SK-N-SH (cell line): ENCODE data around the gene CCDC74B. TPM values are rescaled to one million over a fixed set of nuclear protein-coding genes. Genes with fewer than 3 reads are reported as not detected.
"Not testable (repeated sequence)": the region's sequence is repeated elsewhere in the genome, so short reads cannot be mapped to it uniquely, and the experiment has no call there.

Experiments used
- CTCF ChIA-PET: fragments of 300-600, 350-600 bp; formaldehyde crosslinking; extraction: SDS; loops from one replicate; lab custom pipeline; 2021; lab: Yijun Ruan, JAX
- POLR2A ChIA-PET: fragments of 350-600 bp; sonication (Branson Sonifier 250); formaldehyde crosslinking; extraction: SDS; loops from one replicate; lab custom pipeline; 2020; ENCODE audit warnings: antibody characterized with exemption, inconsistent platforms; lab: Yijun Ruan, JAX
- DNase-seq: peaks from one replicate; pipeline ENCODE4 v3.0.0; 2012
- H2AFZ ChIP-seq: fragments of 200-600 bp; sonication (generic); 2 replicates; pipeline ENCODE4 v1.8.1; 2016; ENCODE audit warnings: antibody characterized with exemption, mild to moderate bottlenecking, low read depth
- H3F3A ChIP-seq: fragments of 200-600 bp; sonication (generic); replicated peaks from 2 replicates; pipeline ENCODE3; 2016; ENCODE audit warnings: antibody characterized with exemption, mild to moderate bottlenecking; ENCODE audit not compliant: insufficient read depth
- H3K27ac ChIP-seq, 2 experiments: fragments of 200-500 bp in 1 of 2; fragments of 200-600 bp in 1 of 2; sonication (Bioruptor generic) in 1 of 2; sonication (generic), shearing (Covaris generic) in 1 of 2; 2 replicates each; pipeline versions ENCODE4 v1.5.1 to v1.6.1; 2014 to 2016; ENCODE audit warnings: low read depth in 2 of 2, inconsistent platforms in 1 of 2, low read length in 1 of 2, mild to moderate bottlenecking in 1 of 2, mixed read lengths in 1 of 2
- H3K27me3 ChIP-seq: fragments of 200-600 bp; sonication (generic), shearing (Covaris generic); 2 replicates; pipeline ENCODE4 v1.6.1; 2016; ENCODE audit warnings: mixed run types; ENCODE audit not compliant: insufficient read depth
- H3K36me3 ChIP-seq, 2 experiments: fragments of 200-500 bp in 1 of 2; fragments of 200-600 bp in 1 of 2; sonication (Bioruptor generic) in 1 of 2; sonication (generic) in 1 of 2; replicated peaks in 1 of 2; 2 replicates each; pipeline versions ENCODE3 to v1.5.1; 2014 to 2016; ENCODE audit warnings: low read length in 1 of 2, mild to moderate bottlenecking in 1 of 2; ENCODE audit not compliant: insufficient read depth in 2 of 2, control insufficient read depth in 1 of 2
- H3K4me1 ChIP-seq, 2 experiments: fragments of 200-500 bp in 1 of 2; fragments of 200-600 bp in 1 of 2; sonication (Bioruptor generic) in 1 of 2; sonication (generic), shearing (Covaris generic) in 1 of 2; 2 replicates each; pipeline versions ENCODE4 v1.5.1 to v1.6.1; 2014 to 2016; ENCODE audit warnings: low read depth in 1 of 2, low read length in 1 of 2, mixed run types in 1 of 2; ENCODE audit not compliant: insufficient read depth in 2 of 2, control insufficient read depth in 1 of 2
- H3K4me2 ChIP-seq: fragments of 200-600 bp; sonication (generic), shearing (Covaris generic); 2 replicates; pipeline ENCODE4 v1.6.1; 2017; ENCODE audit warnings: mixed run types
- H3K4me3 ChIP-seq, 2 experiments: fragments of 200-500 bp in 1 of 2; fragments of 200-600 bp in 1 of 2; sonication (Bioruptor generic) in 1 of 2; sonication (generic), shearing (Covaris generic) in 1 of 2; 2 replicates each; pipeline versions ENCODE4 v1.5.1 to v1.8.1; 2014 to 2016; ENCODE audit warnings: low read depth in 2 of 2, inconsistent platforms in 1 of 2, low read length in 1 of 2, mild to moderate bottlenecking in 1 of 2, mixed read lengths in 1 of 2, moderate library complexity in 1 of 2
- H3K79me2 ChIP-seq: fragments of 200-600 bp; sonication (generic); 2 replicates; pipeline ENCODE4 v1.8.1; 2017; ENCODE audit warnings: mild to moderate bottlenecking; ENCODE audit not compliant: insufficient read depth
- H3K9ac ChIP-seq: fragments of 200-600 bp; sonication (generic); 2 replicates; pipeline ENCODE4 v1.6.1; 2017; ENCODE audit warnings: mixed run types
- H3K9me2 ChIP-seq: fragments of 200-600 bp; sonication (generic); 2 replicates; pipeline ENCODE4 v1.6.1; 2017; ENCODE audit warnings: mixed run types
- H3K9me3 ChIP-seq: fragments of 200-600 bp; sonication (generic); 2 replicates; pipeline ENCODE4 v1.6.1; 2017; ENCODE audit warnings: mixed run types, mild to moderate bottlenecking, moderate library complexity
- H4K20me1 ChIP-seq: fragments of 200-600 bp; sonication (generic); 2 replicates; pipeline ENCODE4 v1.6.1; 2017; ENCODE audit warnings: mild to moderate bottlenecking, mixed run types; ENCODE audit not compliant: insufficient read depth
- WGBS: methylation state at CpG from one replicate; pipeline ENCODE4 v1.1.6; 2017; ENCODE audit warnings: low lambda C conversion rate; 5-methylcytosine and 5-hydroxymethylcytosine counted together
- polyA plus RNA-seq, 3 experiments: library from polyadenylated mRNA; depleted of rRNA; stranded (reverse); fragments of >200 nt; gene quantifications; 2 replicates each; pipeline ENCODE4 v1.2.3, GENCODE V29; 2012
- TF ChIP-seq, protein P1 (sequence below): IDR thresholded peaks from 2 replicates; pipeline ENCODE4; 2012

Gene CCDC74B
- polyA plus RNA-seq (2012; rRNA removed): 14.5 and 16.2 TPM in 2 replicates
- 5.7 and 9.4 TPM in 2 replicates for polyA plus RNA-seq (2012; cell fraction: cytosol; rRNA removed)
- 53.8 and 82.8 TPM in 2 replicates for polyA plus RNA-seq (2012; cell fraction: nucleus; rRNA removed)

- Histone ChIP-seq H3K4me3 (peak within 1 kb of the TSS; percentile 34 to 51), H3K27ac (peak within 1 kb of the TSS in 1 of 2 experiments; percentile 36; a peak in 2 of 4 replicates), H3K4me1 (peaks cover 0 to 13% of the 10 kb centered on the region in 2 experiments; a peak in 1 of 4 replicates), H3K4me2 (peak within 1 kb of the TSS; percentile 62), H3K9ac (peak within 1 kb of the TSS; percentile 34; the same call in 1 of the 2 replicates), H2AFZ (peak within 1 kb of the TSS; percentile 83; the same call in 1 of the 2 replicates)
- POLR2A ChIA-PET, H3K9me3 ChIP-seq, H3F3A ChIP-seq, H3K36me3 ChIP-seq: not testable (repeated sequence)
- CTCF ChIA-PET: interaction anchor here (0.9 to 1.3 kb wide), 2 partner anchors 36 to 37 kb away, joined by 3 read pairs; partner anchors contain the start of genes MZT2B and SMPD4
- WGBS: 51% methylated on average over 10 of the region's 30 CpGs
- TF ChIP-seq, protein P1, sequence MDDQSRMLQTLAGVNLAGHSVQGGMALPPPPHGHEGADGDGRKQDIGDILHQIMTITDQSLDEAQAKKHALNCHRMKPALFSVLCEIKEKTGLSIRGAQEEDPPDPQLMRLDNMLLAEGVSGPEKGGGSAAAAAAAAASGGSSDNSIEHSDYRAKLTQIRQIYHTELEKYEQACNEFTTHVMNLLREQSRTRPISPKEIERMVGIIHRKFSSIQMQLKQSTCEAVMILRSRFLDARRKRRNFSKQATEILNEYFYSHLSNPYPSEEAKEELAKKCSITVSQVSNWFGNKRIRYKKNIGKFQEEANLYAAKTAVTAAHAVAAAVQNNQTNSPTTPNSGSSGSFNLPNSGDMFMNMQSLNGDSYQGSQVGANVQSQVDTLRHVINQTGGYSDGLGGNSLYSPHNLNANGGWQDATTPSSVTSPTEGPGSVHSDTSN: peak; percentile 45
- TF ChIP-seq, all 33 proteins: peak for 1; not testable (repeated sequence) for 32
- not testable (repeated sequence) for H3K27me3 ChIP-seq, H3K79me2 ChIP-seq, H4K20me1 ChIP-seq, H3K9me2 ChIP-seq, DNase-seq
Observed at GRCh38 chr2:130145006-130145414, at the start of gene CCDC74B. CCDC74B (minus strand) TSS chr2:130145112; CDS start chr2:130144996, 116 bp downstream.

DNA sequence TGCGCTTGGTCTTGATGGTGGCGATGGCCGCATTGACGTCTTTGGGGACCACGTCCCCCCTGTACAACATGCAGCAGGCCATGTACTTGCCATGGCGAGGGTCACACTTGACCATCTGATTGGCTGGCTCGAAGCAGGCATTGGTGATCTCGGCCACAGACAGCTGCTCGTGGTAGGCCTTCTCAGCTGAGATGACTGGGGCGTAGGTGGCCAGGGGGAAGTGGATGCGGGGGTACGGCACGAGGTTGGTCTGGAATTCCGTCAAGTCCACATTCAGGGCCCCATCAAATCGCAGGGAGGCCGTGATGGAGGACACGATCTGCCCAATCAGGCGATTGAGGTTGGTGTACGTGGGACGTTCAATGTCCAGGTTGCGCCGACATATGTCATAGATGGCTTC, 48.9 kb upstream of the CCDC74B start:
- CTCF ChIA-PET, H3K4me2 ChIP-seq, H3K27ac ChIP-seq, H3K9me3 ChIP-seq, H3K36me3 ChIP-seq, H3K27me3 ChIP-seq, DNase-seq, H2AFZ ChIP-seq, H3F3A ChIP-seq, POLR2A ChIA-PET, H3K9me2 ChIP-seq, H3K4me1 ChIP-seq, H3K9ac ChIP-seq, H3K79me2 ChIP-seq, H3K4me3 ChIP-seq, H4K20me1 ChIP-seq: not testable (repeated sequence)
- 88% methylated on average over 19 of the region's 22 CpGs for WGBS

GRCh38 chr2:130192451-130192850, 47.5 kb upstream of the CCDC74B start:
- WGBS: 83% methylated on average over 3 of the region's 3 CpGs
- CTCF ChIA-PET, POLR2A ChIA-PET: not testable (repeated sequence)

GRCh38 chr2:130191319-130191718, 46.4 kb upstream of the CCDC74B start:
- H3K9me3 ChIP-seq, H3K79me2 ChIP-seq, DNase-seq, H3K4me2 ChIP-seq, H3K9ac ChIP-seq, H2AFZ ChIP-seq, H3K4me1 ChIP-seq, H3K36me3 ChIP-seq, H3K9me2 ChIP-seq, CTCF ChIA-PET, POLR2A ChIA-PET, H4K20me1 ChIP-seq, H3K4me3 ChIP-seq, H3K27ac ChIP-seq, H3F3A ChIP-seq, H3K27me3 ChIP-seq: not testable (repeated sequence)
- WGBS: 92% methylated on average over 6 of the region's 6 CpGs

More at GRCh38 chr2:130192451-130192850, 47.5 kb upstream of the CCDC74B start:
- not testable (repeated sequence) for H3K9me2 ChIP-seq, H3K4me3 ChIP-seq, H3K27me3 ChIP-seq, H3K4me2 ChIP-seq, H3K79me2 ChIP-seq, H3K4me1 ChIP-seq, H3K9me3 ChIP-seq, H3F3A ChIP-seq, H2AFZ ChIP-seq, H3K9ac ChIP-seq, H4K20me1 ChIP-seq, DNase-seq, H3K36me3 ChIP-seq, H3K27ac ChIP-seq
